K562 (cell line): ENCODE measurements around the gene NLGN2. TPM values are rescaled to one million over a fixed set of nuclear protein-coding genes. Genes with fewer than 3 reads are reported as not detected.
A peak's percentile ranks its signal among the peaks of the same experiment; 100 is the strongest.

Experiments used
- CREBBP ChIP-seq: IDR thresholded peaks from one replicate; pipeline ENCODE4 v1.6.1; 2012; ENCODE audit warnings: low read depth, mild to moderate bottlenecking, control low read depth, inconsistent platforms, low read length
- DMBX1 ChIP-seq: fragments of 250-450 bp; sonication (Bioruptor Pico); IDR thresholded peaks from 2 replicates; pipeline ENCODE4 v1.8.0; 2022; ENCODE audit warnings: inconsistent platforms, mild to moderate bottlenecking, moderate library complexity, borderline replicate concordance
- ETS2 ChIP-seq: IDR thresholded peaks from 2 replicates; pipeline ENCODE4 v1.6.1; 2016; ENCODE audit warnings: borderline replicate concordance, missing genetic modification characterization, mild to moderate bottlenecking, moderate library complexity, missing compliant biosample characterization; ENCODE audit not compliant: poor library complexity, severe bottlenecking
- NFE2L1 ChIP-seq: fragments of 450-650 bp; IDR thresholded peaks from 2 replicates; pipeline ENCODE4 v1.6.1; 2016; ENCODE audit warnings: missing genetic modification characterization, low read depth, mild to moderate bottlenecking, missing compliant biosample characterization, moderate library complexity, borderline replicate concordance
- NFIC ChIP-seq: fragments of 450-650 bp; IDR thresholded peaks from 2 replicates; pipeline ENCODE4 v1.6.1; 2017; ENCODE audit warnings: mild to moderate bottlenecking, inconsistent platforms
- NKRF ChIP-seq: fragments of 450-650 bp; IDR thresholded peaks from 2 replicates; pipeline ENCODE4 v1.6.1; 2016; ENCODE audit warnings: borderline replicate concordance
- RBM14 ChIP-seq: fragments of 200-400 bp; formaldehyde crosslinking; IDR thresholded peaks from 2 replicates; pipeline ENCODE4 v1.6.1; 2018; ENCODE audit warnings: low read depth, mild to moderate bottlenecking, low read length, moderate library complexity, borderline replicate concordance; ENCODE audit not compliant: insufficient read depth
- TOE1 ChIP-seq, 2 experiments: fragments of 450-650 bp in 1 of 2; sonication (generic) in 1 of 2; formaldehyde crosslinking in 1 of 2; IDR thresholded peaks; 2 replicates each; pipeline versions ENCODE4 v1.7.1 to v1.8.0; 2016 to 2022; ENCODE audit warnings: borderline replicate concordance in 2 of 2, mild to moderate bottlenecking in 2 of 2, antibody characterized with exemption in 1 of 2, inconsistent platforms in 1 of 2, low read depth in 1 of 2, missing genetic modification reagents in 1 of 2, moderate library complexity in 1 of 2
- WHSC1 ChIP-seq: IDR thresholded peaks from one replicate; pipeline ENCODE4 v1.6.1; 2012; ENCODE audit warnings: low read length, control low read depth, inconsistent platforms
- YBX1 ChIP-seq: fragments of 450-650 bp; IDR thresholded peaks from 2 replicates; pipeline ENCODE4 v1.7.1; 2016; ENCODE audit warnings: mild to moderate bottlenecking
- ZNF280B ChIP-seq: fragments of 250-450 bp; sonication (Bioruptor Pico); IDR thresholded peaks from 2 replicates; pipeline ENCODE4 v1.5.1; 2021; ENCODE audit warnings: mild to moderate bottlenecking
- ZNF551 ChIP-seq: fragments of 250-450 bp; sonication (Bioruptor Pico); IDR thresholded peaks from 2 replicates; pipeline ENCODE4 v1.5.0; 2021; ENCODE audit warnings: mild to moderate bottlenecking, moderate library complexity
- polyA plus RNA-seq, 8 experiments: library from polyadenylated mRNA; depleted of rRNA in 4 of 8; stranded (reverse) in 5 of 8; unstranded in 3 of 8; fragments of >200 nt; fragmentation: Nextera tagmentation in 2 of 8; fragmentation: Illumina TruSeq in 1 of 8; extraction: Ambion mirVana in 2 of 8; extraction: Trizol in 1 of 8; gene quantifications; 2 replicates each; pipeline versions ENCODE4 v1.2.1 to v1.2.3, GENCODE V29; 2011 to 2014; ENCODE audit warnings: inconsistent platforms in 1 of 8, missing spikeins in 1 of 8
- total RNA-seq, 7 experiments: library from RNA; depleted of rRNA in 6 of 7; stranded (reverse); fragments of >200 nt in 6 of 7; fragmentation: Illumina TruSeq in 2 of 7; extraction: Trizol in 2 of 7; gene quantifications; 2 replicates each; pipeline versions ENCODE4 v1.2.1 to v1.2.3, GENCODE V29; 2011 to 2021; ENCODE audit warnings: low replicate concordance in 1 of 7
- TF ChIP-seq, protein P1 (sequence below): IDR thresholded peaks from 3 replicates; pipeline ENCODE4 v1.6.1; 2011; ENCODE audit warnings: borderline replicate concordance, mild to moderate bottlenecking; ENCODE audit not compliant: insufficient read length, insufficient read depth
- TF ChIP-seq, protein P2 (sequence below): IDR thresholded peaks from 2 replicates; pipeline ENCODE4 v1.6.1; 2011; ENCODE audit warnings: borderline replicate concordance, low read depth, mild to moderate bottlenecking, moderate library complexity, low read length; ENCODE audit not compliant: insufficient read depth, poor library complexity, severe bottlenecking
- TF ChIP-seq, protein P3 (sequence below): fragments of 250-450 bp; sonication (Bioruptor Pico); IDR thresholded peaks from 2 replicates; pipeline ENCODE4 v1.6.1; 2021; ENCODE audit warnings: mild to moderate bottlenecking
- TF ChIP-seq, protein P4 (sequence below): sonication (generic); formaldehyde crosslinking; IDR thresholded peaks from 2 replicates; pipeline ENCODE4 v1.8.0; 2022; ENCODE audit warnings: missing genetic modification reagents, mild to moderate bottlenecking, borderline replicate concordance

Gene NLGN2
- total and polyA plus RNA-seq, 9 of the 15 experiments (the other 6 are each of a cell fraction or from before 2014, with no cell fraction given), result 0.11 to 7.8 (median 0.77) TPM

DNA sequence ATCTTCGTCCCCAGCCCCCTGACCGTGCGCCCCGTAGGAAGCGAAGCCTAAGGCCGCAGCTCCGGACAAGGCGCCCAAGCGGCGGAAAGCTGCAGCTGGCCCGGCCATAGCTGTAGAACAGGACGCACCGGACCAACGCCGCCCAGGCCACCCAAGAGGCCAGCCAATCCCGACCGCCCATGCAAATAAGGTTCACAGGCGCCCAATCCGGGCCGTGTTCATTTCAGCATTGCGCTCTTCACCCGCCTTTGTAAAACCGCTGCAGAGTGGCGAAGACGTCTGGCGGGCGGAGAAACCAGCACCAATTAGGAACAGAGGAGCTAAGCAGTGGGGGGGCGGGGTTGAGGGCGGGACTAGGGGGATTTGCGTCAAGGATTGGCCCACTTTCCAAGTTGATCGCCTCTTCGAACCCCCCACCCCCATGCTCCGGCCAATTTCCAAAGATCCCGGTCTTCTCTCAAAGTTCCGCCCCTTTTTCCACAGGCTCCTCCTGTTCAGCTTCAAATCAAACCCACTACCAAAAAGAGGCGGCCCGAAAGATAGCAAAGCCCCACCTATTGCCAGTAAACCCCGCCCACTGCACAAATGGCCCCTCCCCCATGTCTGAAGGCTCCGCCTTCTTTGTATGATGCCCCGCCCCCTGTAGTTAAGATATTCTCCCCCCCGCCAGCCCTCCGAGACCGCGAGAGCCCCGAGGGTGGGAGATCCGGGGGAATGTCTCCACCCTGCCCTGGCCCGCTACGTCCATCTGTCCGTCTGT is 3.5 kb upstream of the NLGN2 start, which contains the start of gene TMEM256 (continued):
- TF ChIP-seq, protein P1, sequence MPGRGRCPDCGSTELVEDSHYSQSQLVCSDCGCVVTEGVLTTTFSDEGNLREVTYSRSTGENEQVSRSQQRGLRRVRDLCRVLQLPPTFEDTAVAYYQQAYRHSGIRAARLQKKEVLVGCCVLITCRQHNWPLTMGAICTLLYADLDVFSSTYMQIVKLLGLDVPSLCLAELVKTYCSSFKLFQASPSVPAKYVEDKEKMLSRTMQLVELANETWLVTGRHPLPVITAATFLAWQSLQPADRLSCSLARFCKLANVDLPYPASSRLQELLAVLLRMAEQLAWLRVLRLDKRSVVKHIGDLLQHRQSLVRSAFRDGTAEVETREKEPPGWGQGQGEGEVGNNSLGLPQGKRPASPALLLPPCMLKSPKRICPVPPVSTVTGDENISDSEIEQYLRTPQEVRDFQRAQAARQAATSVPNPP, result no peak
- no peak for TF ChIP-seq NFE2L1
- no peak for TF ChIP-seq ZNF280B (CRISPR knock-in tag)
- TF ChIP-seq ETS2 (tag), result no peak
- no peak for TF ChIP-seq DMBX1 (CRISPR knock-in tag)
- no peak for TF ChIP-seq YBX1
- TF ChIP-seq, protein P2, sequence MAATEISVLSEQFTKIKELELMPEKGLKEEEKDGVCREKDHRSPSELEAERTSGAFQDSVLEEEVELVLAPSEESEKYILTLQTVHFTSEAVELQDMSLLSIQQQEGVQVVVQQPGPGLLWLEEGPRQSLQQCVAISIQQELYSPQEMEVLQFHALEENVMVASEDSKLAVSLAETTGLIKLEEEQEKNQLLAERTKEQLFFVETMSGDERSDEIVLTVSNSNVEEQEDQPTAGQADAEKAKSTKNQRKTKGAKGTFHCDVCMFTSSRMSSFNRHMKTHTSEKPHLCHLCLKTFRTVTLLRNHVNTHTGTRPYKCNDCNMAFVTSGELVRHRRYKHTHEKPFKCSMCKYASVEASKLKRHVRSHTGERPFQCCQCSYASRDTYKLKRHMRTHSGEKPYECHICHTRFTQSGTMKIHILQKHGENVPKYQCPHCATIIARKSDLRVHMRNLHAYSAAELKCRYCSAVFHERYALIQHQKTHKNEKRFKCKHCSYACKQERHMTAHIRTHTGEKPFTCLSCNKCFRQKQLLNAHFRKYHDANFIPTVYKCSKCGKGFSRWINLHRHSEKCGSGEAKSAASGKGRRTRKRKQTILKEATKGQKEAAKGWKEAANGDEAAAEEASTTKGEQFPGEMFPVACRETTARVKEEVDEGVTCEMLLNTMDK, result peak; percentile 41
- TF ChIP-seq RBM14, result no peak
- TF ChIP-seq CREBBP, result no peak
- no peak; the same call in 1 of the 2 replicates for TF ChIP-seq NFIC
- TF ChIP-seq NKRF, result peak; percentile 72; the same call in 1 of the 2 replicates
- no peak for TF ChIP-seq WHSC1
- TF ChIP-seq, protein P3, sequence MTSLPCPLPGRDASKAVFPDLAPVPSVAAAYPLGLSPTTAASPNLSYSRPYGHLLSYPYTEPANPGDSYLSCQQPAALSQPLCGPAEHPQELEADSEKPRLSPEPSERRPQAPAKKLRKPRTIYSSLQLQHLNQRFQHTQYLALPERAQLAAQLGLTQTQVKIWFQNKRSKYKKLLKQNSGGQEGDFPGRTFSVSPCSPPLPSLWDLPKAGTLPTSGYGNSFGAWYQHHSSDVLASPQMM, result no peak
- TF ChIP-seq ZNF551 (CRISPR knock-in tag), result no peak
- TF ChIP-seq TOE1 (IDR thresholded peaks at IDR 0.05; ENCODE audit: borderline replicate concordance), result no peak
- TF ChIP-seq TOE1 (CRISPR knock-in tag; IDR thresholded peaks at IDR 0.05; ENCODE audit: borderline replicate concordance, low read depth), result no peak
- TF ChIP-seq, protein P4, sequence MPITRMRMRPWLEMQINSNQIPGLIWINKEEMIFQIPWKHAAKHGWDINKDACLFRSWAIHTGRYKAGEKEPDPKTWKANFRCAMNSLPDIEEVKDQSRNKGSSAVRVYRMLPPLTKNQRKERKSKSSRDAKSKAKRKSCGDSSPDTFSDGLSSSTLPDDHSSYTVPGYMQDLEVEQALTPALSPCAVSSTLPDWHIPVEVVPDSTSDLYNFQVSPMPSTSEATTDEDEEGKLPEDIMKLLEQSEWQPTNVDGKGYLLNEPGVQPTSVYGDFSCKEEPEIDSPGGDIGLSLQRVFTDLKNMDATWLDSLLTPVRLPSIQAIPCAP (CRISPR knock-in tag), result no peak
